GM12878 (cell line): ENCODE data around the gene ZNF688. TPM values are rescaled to one million over a fixed set of nuclear protein-coding genes. Genes with fewer than 3 reads are reported as not detected.

Experiments used
- ATF7 ChIP-seq: fragments of 450-650 bp; IDR thresholded peaks from 2 replicates; pipeline ENCODE4 v1.6.1; 2016; ENCODE audit warnings: low read depth, mild to moderate bottlenecking
- BHLHE40 ChIP-seq, 2 experiments: fragments of 450-650 bp in 1 of 2; IDR thresholded peaks; 2 replicates each; pipeline ENCODE4 v1.6.1; 2011 to 2017; ENCODE audit warnings: low read depth in 2 of 2, borderline replicate concordance in 1 of 2, improper control_type of control experiment in 1 of 2, low read length in 1 of 2, mild to moderate bottlenecking in 1 of 2
- CREB1 ChIP-seq: IDR thresholded peaks from 2 replicates; pipeline ENCODE4 v1.6.1; 2012; ENCODE audit warnings: low read depth, mild to moderate bottlenecking, inconsistent platforms
- DPF2 ChIP-seq: fragments of 450-650 bp; IDR thresholded peaks from 2 replicates; pipeline ENCODE4 v1.6.1; 2017; ENCODE audit warnings: mild to moderate bottlenecking
- EED ChIP-seq: sonication (generic); IDR thresholded peaks from 2 replicates; pipeline ENCODE4 v1.6.1; 2016; ENCODE audit warnings: antibody characterized with exemption, low read depth
- EP300 ChIP-seq, 2 experiments: fragments of 150-350 bp in 1 of 2; IDR thresholded peaks; 2 replicates each; pipeline ENCODE4 v1.6.1; 2011 to 2012; ENCODE audit warnings: low read depth in 2 of 2, low read length in 2 of 2, borderline replicate concordance in 1 of 2, improper control_type of control experiment in 1 of 2, inconsistent platforms in 1 of 2; ENCODE audit not compliant: control insufficient read depth in 1 of 2
- GATAD2B ChIP-seq: fragments of 450-650 bp; conservative IDR thresholded peaks from 2 replicates; pipeline ENCODE4 v1.6.1; 2017; ENCODE audit warnings: low read depth, mild to moderate bottlenecking, moderate library complexity
- HCFC1 ChIP-seq: fragments of 150-350 bp; IDR thresholded peaks from 2 replicates; pipeline ENCODE4 v1.6.1; 2014; ENCODE audit warnings: low read length
- HDAC6 ChIP-seq: fragments of 200-600 bp; sonication (generic); IDR thresholded peaks from one replicate; pipeline ENCODE4 v1.8.0; 2017; ENCODE audit warnings: antibody characterized with exemption; ENCODE audit not compliant: unreplicated experiment
- IRF4 ChIP-seq: IDR thresholded peaks from 2 replicates; pipeline ENCODE4 v1.6.1; 2011; ENCODE audit warnings: low read depth, low read length
- LARP7 ChIP-seq: fragments of 450-650 bp; IDR thresholded peaks from 2 replicates; pipeline ENCODE4 v1.6.1; 2017; ENCODE audit warnings: mild to moderate bottlenecking
- NBN ChIP-seq: fragments of 450-650 bp; IDR thresholded peaks from 2 replicates; pipeline ENCODE4 v1.6.1; 2016
- RELB ChIP-seq: fragments of 450-650 bp; IDR thresholded peaks from 2 replicates; pipeline ENCODE4 v1.6.1; 2017; ENCODE audit warnings: low read depth, mild to moderate bottlenecking, moderate library complexity
- SMARCA5 ChIP-seq: fragments of 450-650 bp; IDR thresholded peaks from 2 replicates; pipeline ENCODE4 v1.6.1; 2017; ENCODE audit warnings: mild to moderate bottlenecking
- SPI1 ChIP-seq: IDR thresholded peaks from 2 replicates; pipeline ENCODE4 v1.6.1; 2011; ENCODE audit warnings: low read depth, mild to moderate bottlenecking, low read length, moderate library complexity, borderline replicate concordance; ENCODE audit not compliant: insufficient read depth
- USF2 ChIP-seq: IDR thresholded peaks from 2 replicates; pipeline ENCODE4 v1.6.1; 2011; ENCODE audit warnings: low read depth, low read length, improper control_type of control experiment, borderline replicate concordance
- ZBED1 ChIP-seq: IDR thresholded peaks from 2 replicates; pipeline ENCODE4 v1.6.1; 2016; ENCODE audit warnings: borderline replicate concordance
- ZNF687 ChIP-seq: fragments of 450-650 bp; IDR thresholded peaks from 2 replicates; pipeline ENCODE4 v1.6.1; 2017; ENCODE audit warnings: mild to moderate bottlenecking, moderate library complexity
- polyA plus RNA-seq, 11 experiments: library from polyadenylated mRNA; depleted of rRNA in 4 of 11; unstranded in 6 of 11; stranded (reverse) in 5 of 11; fragments of >200 nt; fragmentation: Nextera tagmentation in 4 of 11; fragmentation: Illumina TruSeq in 1 of 11; extraction: Ambion mirVana in 4 of 11; extraction: Trizol in 1 of 11; gene quantifications; 1 replicate in 1 of 11; 2 replicates in 10 of 11; pipeline versions ENCODE4 v1.2.1 to v1.2.3, GENCODE V29; 2011 to 2016; ENCODE audit warnings: inconsistent platforms in 2 of 11, missing spikeins in 2 of 11, low read depth in 1 of 11
- total RNA-seq, 4 experiments: library from RNA; depleted of rRNA in 3 of 4; stranded (reverse); fragments of >200 nt in 3 of 4; fragmentation: Illumina TruSeq in 1 of 4; extraction: Trizol in 1 of 4; gene quantifications; 2 replicates each; pipeline versions ENCODE4 v1.2.1 to v1.2.3, GENCODE V29; 2013 to 2021

Gene ZNF688
- total and polyA plus RNA-seq, 10 of the 15 experiments (the other 5 are each of a cell fraction or from before 2014, with no cell fraction given), result 0.14 to 17.4 (median 10.6) TPM

- no peak for TF ChIP-seq USF2
- 0 out of 2 replicates have a peak, but pooled peaks have one; percentile 8 for TF ChIP-seq RELB
- peak; percentile 18 for TF ChIP-seq GATAD2B
- no peak for TF ChIP-seq HDAC6
- TF ChIP-seq HCFC1, result no peak
- 0 out of 2 replicates have a peak, but pooled peaks have one; percentile 55 for TF ChIP-seq ZNF687
- peak in 1 of 2 experiments; percentile 8; a peak in 1 of 4 replicates for TF ChIP-seq EP300 (IDR thresholded peaks at IDR 0.05; ENCODE audit: borderline replicate concordance in 1 of 2, control insufficient read depth in 1 of 2, low read depth in 2 of 2, low read length in 2 of 2)
- 0 out of 2 replicates have a peak, but pooled peaks have one; percentile 45 for TF ChIP-seq NBN
- no peak for TF ChIP-seq BHLHE40 (IDR thresholded peaks at IDR 0.05; ENCODE audit: borderline replicate concordance in 1 of 2, low read depth in 2 of 2, low read length in 1 of 2)
- TF ChIP-seq LARP7, result peak; percentile 32; the same call in 1 of the 2 replicates
- TF ChIP-seq ZBED1, result 0 out of 2 replicates have a peak, but pooled peaks have one; percentile 35
- TF ChIP-seq IRF4, result peak; percentile 44; the same call in 1 of the 2 replicates
- no peak for TF ChIP-seq CREB1
- no peak for TF ChIP-seq ATF7
- no peak; the same call in none of the 2 replicates for TF ChIP-seq EED
- TF ChIP-seq DPF2, result peak; percentile 16
- TF ChIP-seq SPI1, result peak; percentile 97
- TF ChIP-seq SMARCA5, result peak; percentile 71
- TF ChIP-seq, all 136 proteins: peak for 18
Measured at GRCh38 chr16:30527635-30528178, 43.8 kb downstream of the ZNF688 start (continued).
